H4 (cell line): Measurements from ENCODE around the gene TEP1. TPM values are rescaled to one million over a fixed set of nuclear protein-coding genes. Genes with fewer than 3 reads are reported as not detected.
"Not testable (repeated sequence)": the region's sequence is repeated elsewhere in the genome, so short reads cannot be mapped to it uniquely, and the experiment has no call there.

Experiments used
- DNase-seq: peaks from one replicate; pipeline ENCODE4 v3.0.0-alpha.2; 2015; ENCODE audit warnings: low spot score
- total RNA-seq: library from RNA; depleted of rRNA; stranded (reverse); fragments of >200 nt; shearing (Covaris generic); gene quantifications from 2 replicates; pipeline ENCODE4 v1.2.3, GENCODE V29; 2014; rRNA removed

The TEP1 gene
- total RNA-seq: 10.6 and 12.0 TPM in 2 replicates

GRCh38 chr14:20412876-20413743 lies at the start of gene TEP1:
TEP1 (minus strand) TSS chr14:20413501; CDS start chr14:20408439, 5,062 bp downstream.
- DNase-seq: peak; percentile 76

GRCh38 chr14:20461225-20462141 lies 48.2 kb upstream of the TEP1 start, which contains the start of gene PIP4P1:
PIP4P1 (minus strand) TSS chr14:20461434; CDS start chr14:20461325, 109 bp downstream.
- peak; percentile 100 for DNase-seq

- DNase-seq: no peak
These were observed 47.3 kb upstream of the TEP1 start for GRCh38 chr14:20460458-20461224.

GRCh38 chr14:20458031-20458789 lies 44.9 kb upstream of the TEP1 start:
- no peak for DNase-seq

GRCh38 chr14:20456971-20457370 lies 43.7 kb upstream of the TEP1 start:
- DNase-seq: no peak

GRCh38 chr14:20455355-20456300 lies 42.3 kb upstream of the TEP1 start:
- no peak for DNase-seq

GRCh38 chr14:20454516-20455354 lies 41.4 kb upstream of the TEP1 start, which contains the start of the genes APEX1 and OSGEP:
APEX1 (plus strand) TSS chr14:20455226; CDS start chr14:20455646, 420 bp downstream.
OSGEP (minus strand) TSS chr14:20454812; CDS start chr14:20454683, 129 bp downstream.
- DNase-seq: peak; percentile 99

GRCh38 chr14:20452831-20453230 lies 39.5 kb upstream of the TEP1 start:
- not testable (repeated sequence) for DNase-seq

GRCh38 chr14:20446889-20447288 lies 33.6 kb upstream of the TEP1 start:
- DNase-seq: no peak

GRCh38 chr14:20443650-20444049 lies 30.3 kb upstream of the TEP1 start:
- DNase-seq: not testable (repeated sequence)

- DNase-seq: no peak
These were observed 28.2 kb upstream of the TEP1 start for GRCh38 chr14:20441461-20441860.

- no peak for DNase-seq
These were observed 27.6 kb upstream of the TEP1 start for GRCh38 chr14:20440882-20441281.

GRCh38 chr14:20440465-20440864 lies 27.2 kb upstream of the TEP1 start:
- DNase-seq: no peak

- DNase-seq: no peak
These were observed 25.4 kb upstream of the TEP1 start for GRCh38 chr14:20438664-20439063.

GRCh38 chr14:20436363-20436755 lies 23.1 kb upstream of the TEP1 start:
- no peak for DNase-seq

GRCh38 chr14:20435582-20436362 lies 22.5 kb upstream of the TEP1 start, which contains the start of gene KLHL33:
KLHL33 (minus strand) TSS chr14:20436166; CDS start chr14:20435811, 355 bp downstream.
- no peak for DNase-seq
